Pons (tissue), 1 donor: ENCODE data around the gene KLRC4.
"Not testable (repeated sequence)": the region's sequence is repeated elsewhere in the genome, so short reads cannot be mapped to it uniquely, and the experiment has no call there.

Experiments used
- DNase-seq: peaks from one replicate; pipeline ENCODE4 v3.0.0-alpha.2; 2016; ENCODE audit warnings: low spot score

Gene KLRC4

DNA sequence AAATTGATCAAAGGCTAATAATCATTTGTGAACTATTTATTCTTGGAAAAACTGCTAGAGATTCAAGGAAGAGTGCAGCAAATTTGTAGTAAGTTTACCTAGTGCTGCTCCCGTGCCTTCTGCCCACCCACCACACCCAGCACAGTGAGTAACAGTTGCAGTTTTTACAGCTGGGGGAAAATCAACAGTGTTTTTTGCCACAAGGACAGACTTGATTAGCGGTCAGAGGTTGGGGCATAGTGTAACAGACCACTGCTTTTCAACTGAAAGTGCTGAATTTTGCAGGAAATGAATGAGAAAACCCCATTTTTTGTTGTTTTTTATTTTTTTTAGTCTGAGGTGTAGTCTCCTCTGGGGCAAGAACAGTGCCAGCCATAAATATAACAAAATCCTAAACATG lies 12.3 kb downstream of the KLRC4 start:
- DNase-seq, result no peak

DNA sequence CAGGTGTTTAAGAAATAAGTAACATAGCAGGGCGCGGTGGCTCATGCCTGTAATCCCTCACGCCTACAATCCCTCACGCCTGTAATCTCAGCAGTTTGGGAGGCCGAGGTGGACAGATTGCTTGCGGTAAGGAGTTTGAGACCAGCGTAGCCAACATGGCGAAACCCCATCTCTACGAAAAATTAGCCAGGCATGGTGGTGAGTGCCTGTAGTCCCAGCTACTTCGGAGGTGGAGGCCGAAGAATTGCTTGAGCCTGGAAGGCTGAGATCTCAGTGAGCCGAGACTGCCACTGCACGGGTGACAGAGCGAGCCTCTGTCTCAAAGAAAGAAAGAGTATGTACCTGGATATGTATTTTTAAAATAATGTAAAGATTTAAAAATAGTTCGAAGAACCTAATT lies 13.4 kb downstream of the KLRC4 start:
- not testable (repeated sequence) for DNase-seq

DNA sequence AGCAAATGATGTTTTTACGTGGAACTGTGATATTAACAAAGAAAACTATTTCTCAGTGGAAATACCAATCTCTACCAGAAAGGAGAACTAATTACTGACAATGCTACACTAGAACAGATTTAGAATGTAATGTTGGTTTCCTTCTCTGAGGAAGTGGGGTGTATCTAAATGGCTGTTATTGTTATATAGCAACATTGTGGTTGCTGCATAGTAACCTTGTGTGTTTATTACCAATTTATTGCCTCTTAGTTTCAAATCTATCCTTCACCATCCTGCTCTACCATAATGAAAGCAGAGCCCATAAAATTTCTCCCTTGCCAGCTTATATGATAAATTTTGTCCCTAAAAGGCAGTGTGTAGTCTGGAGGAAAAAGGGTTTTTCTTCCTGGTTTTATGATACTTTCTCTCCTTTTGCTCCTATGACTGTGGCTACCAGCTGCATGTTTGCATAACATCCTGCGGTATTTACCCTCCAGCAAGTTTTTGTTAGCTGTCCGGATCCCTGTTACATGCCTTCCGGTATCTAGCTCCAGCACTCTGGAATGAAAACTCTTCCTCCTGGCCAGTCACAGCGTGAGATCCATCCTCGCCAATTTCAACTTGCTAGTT lies 14.1 kb downstream of the KLRC4 start:
- peak; percentile 24 for DNase-seq

DNA sequence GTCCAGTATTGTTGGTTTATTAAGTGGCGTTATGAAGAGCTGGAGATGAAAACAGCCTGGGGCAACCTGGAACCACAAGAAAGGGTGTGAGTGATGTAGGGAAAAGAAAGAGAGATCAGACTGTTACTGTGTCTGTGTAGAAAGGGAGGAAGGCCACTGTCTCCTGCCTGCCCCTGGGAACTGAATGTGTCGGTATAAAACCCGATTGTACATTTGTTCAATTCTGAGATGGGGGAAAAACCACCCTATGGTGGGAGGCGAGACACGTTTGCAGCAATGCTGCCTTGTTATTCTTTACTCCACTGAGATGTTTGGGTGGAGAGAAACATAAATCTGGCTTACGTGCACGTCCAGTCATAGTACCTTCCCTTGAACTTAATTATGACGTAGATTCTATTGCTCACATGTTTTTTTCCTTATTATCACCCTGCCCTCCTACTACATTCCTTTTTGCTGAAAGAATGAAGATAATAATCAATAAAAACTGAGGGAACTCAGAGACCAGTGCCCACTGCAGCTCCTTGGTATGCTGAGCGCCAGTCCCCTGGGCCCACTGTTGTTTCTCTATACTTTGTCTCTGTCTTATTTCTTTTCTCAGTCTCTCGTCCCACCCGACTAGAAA lies 14.9 kb downstream of the KLRC4 start:
- DNase-seq, result not testable (repeated sequence)

DNA sequence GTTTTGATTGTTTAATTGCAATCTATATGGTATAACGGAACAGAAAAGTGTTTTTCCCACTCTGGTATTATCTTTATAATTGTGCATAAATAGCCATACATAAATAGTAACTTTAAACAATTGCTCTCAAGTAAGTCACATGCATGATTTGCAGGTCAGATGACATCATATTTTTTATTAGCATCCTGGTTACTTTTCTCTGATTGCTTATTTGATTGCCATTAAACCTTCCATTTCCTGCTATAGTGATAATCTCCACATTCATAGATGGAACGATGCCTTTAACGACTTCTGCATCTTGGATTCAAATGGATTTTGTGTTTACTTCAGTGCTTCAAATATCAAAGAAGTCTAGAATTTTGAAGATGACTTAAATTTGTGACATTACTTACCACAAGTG lies 16.3 kb downstream of the KLRC4 start:
- no peak for DNase-seq

DNA sequence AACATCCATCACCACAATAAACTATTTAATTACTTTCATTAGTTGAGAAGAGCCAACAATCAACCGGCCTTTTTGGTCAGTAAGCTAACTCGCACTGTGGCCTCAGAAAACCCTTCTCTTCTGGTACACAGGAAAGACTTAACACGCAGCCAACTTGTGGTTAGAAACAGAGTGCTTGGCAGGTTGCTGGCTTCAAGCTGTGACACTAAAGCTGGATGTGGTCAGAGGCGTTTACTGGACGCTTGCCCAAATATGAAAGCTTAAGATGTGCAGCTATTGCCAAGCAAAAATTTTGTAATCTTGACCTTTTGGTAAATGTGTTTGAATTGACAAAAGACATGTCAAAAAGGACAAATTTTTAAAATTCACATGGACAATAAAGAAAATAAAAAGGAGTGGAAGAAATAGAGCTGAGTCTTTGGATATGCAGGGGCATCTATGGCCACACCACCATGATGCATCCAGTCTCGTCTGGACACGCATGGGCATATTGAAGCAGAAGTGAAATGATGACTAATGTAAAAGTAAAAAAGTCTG lies 17.1 kb downstream of the KLRC4 start:
- peak; percentile 61 for DNase-seq

DNA sequence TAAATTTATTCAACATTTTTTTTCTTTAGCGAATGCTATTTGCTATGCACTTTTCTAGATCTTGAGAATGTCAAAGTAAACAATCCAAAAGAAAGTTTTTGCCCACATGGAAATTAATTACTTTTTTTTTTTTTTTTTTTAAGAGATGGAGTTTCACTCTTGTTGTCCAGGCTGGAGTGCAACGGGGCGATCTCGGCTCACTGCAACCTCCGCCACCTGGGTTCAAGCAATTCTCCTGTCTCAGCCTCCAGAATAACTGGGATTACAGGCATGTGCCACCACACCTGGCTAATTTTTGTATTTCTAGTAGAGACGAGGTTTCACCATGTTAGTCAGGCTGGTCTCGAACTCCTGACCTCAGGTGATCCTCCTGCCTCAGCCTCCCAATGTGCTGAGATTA lies 18.6 kb downstream of the KLRC4 start:
- DNase-seq, result not testable (repeated sequence)

DNA sequence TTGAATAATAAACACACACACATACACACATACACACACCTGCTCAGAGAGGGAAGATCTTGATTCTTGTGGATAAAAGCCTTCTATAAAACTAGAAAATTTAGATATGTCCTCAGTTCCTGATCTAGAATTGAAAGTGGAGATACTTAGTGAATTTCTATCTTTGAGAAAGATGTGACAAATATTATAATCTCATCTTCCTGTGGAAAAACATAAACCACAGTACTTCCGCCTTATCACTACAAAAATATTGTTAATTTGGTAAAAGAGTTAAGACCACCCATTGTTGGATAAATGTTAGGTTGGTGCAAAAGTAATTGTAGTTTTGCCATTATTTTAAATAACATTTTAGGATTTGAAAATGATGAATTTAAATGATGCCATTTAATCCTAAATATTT lies 19.7 kb downstream of the KLRC4 start, which contains the start of gene KLRK1:
Gene KLRK1, minus strand, starts transcription at position 138 of the 400 bp plus-strand sequence. CDS start 1,231 bp downstream, outside the sequence.
- DNase-seq, result no peak

DNA sequence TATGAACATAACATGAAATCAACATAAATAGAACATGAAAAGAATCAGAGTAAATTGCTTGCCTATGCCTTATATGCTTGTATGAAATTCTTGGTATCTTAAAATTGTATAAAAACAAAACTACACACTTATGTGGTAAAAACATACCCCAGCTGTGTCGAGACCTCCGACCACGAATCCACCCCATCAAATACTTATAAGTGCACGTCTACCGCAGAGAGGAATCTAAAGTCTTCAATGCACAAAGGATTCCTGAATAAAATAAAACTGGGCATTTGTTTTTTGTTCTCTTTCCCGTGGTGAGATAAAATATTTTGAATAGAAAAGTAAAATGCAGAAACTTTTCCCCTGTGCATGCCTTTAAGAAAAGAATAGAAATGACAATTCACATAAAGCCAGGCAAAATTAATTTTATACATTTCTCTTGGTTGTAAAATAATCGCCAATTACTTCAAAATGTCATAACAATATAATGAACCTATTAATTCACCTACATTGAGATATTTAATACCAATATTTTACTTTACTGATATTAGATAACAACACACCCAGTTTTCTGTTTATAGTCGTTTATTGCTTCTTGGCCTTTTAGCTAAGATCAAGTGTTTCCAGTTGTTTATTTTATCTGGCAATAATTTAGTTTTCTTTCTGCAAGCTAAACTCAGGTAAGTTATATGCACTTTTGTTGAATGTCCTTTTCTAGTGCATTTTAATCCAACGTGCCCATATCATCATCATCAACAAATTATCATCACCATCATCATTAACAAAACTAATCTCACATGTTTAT lies 20.7 kb downstream of the KLRC4 start:
- no peak for DNase-seq

DNA sequence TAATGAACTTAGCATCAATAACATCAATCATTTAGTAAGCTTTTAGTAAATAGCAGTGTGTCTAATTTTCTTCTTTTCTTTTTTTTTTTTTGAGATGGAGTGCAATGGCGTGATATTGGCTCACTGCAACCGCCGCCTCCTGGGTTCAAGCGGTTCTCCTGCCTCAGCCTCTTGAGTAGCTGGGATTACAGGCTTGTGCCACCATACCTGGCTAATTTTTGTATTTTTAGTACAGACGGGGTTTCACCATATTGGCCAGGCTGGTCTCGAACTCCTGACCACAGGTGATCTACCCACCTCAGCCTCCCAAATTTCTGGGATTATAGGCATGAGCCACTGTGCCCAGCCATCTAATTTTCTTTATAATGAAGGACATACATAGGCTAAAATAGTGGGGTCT lies 22.1 kb downstream of the KLRC4 start:
- DNase-seq, result not testable (repeated sequence)

DNA sequence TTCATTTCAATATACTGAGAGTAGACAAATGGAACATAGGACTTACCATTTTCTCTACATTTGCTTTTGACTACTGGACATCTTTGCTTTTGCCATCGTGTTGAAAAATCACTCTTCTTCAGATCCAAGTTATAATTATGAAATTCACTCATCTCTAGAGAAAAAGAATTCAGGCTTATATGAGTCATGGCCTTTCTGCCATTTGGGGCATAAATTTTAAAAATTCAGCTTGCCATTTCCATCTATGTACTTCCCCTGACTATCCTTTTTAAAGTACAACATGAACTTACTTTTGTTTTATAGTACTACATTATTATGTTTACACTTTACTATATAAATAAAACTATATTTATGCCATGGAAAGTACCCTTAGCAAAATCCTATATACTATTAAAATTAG lies 22.7 kb downstream of the KLRC4 start:
- DNase-seq, result no peak

DNA sequence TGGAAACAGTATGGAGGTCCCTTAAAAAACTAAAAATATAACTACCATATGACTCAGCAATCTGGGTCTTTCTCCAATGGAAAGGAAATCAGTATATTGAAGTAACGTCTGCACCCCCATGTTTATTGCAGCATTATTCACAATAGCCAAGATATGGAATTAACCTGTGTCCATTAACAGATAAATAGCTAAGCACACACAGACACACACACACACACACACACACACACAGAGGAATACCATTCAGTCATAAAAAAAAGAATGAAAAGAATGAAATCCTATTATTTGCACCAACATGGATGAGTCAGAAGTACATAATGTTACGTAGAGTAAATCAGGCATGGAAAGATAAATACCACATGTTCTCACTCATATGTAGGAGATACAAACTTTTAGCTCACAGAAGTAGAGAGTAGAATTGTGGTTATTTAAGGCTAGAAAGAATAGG lies 24.4 kb downstream of the KLRC4 start:
- DNase-seq, result no peak

DNA sequence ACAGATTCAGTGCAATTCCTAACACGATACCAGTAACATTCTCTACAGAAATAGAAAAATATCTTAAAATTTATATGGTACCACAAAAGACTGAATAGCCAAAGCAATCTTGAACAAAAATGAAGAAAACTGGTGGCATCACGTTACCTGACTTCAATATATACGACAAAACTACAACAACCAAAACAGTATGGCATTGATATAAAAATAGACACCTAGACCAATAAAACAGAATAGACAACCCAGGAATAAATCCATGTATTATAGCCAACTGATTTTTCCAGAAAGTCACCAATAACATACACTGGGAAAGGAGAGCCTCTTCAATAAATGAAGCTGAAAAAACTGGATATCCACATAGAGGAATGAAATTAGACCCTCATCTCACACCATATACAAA lies 25.4 kb downstream of the KLRC4 start:
- DNase-seq, result no peak

DNA sequence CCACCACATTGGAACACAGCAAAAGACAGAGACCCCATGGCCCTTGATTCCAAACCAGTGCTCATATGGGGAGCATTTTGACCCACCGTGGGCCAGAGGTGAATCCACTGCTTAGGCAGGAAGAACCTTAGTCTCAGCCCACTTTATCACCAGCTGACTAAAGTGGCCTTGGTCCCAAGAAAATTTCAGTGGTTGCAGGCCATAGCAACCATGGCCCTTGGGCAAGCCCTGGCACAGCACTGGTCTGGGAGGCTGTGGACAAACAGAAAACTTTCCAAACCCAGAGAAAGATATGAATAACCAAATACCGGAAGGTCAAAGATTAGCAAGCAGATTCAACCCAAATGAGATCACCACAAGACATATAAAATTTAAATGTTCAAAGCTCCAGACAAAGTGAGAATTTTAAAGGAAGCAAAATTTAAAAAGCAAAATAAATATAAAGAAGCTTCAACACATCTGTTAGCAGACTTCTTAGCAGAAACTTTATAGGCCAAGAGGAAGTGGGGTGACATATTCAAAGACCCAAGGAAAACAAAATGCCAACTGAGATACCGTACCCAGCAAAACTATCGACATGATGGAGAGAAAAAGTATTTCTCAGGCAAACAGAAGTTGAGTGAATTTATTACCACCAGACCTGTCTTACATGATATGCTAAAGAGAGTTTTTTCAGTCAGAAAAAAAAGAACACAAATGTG lies 27.5 kb downstream of the KLRC4 start:
- DNase-seq, result no peak

DNA sequence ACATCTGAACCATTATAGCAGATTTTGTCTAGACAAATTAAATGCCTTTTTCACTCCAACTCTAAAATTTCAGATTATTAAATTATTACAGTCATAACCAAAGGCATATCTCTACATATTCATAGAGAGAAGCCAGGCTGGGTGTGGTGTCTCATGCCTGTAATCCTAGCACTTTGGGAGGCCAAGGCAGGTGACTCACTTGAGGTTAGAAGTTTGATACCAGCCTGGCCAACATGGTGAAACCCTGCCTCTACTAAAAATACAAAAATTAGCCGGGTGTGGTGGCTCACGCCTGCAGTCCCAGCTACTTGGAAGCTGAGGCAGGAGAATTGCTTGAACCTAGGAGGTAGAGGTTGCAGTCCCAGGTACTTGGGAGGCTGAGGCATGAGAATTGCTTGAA lies 30.8 kb downstream of the KLRC4 start:
- not testable (repeated sequence) for DNase-seq

DNA sequence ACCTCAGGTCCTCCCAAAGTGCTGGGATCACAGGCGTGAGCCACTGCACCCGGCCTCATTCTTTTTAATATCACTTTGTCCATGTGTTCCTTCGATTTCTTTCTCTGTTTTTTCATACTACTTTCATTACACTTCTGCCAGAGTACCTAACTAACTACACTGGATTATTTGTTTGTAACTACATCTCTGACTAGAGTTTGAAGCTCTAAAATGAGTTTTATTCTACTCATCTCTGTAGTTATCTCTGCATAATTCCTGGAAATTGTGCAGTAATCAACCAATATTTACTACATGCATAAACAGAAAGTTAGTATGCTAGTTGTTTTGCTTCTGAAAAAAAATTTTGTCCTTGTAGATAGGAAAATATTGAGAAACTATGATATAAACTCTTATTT lies 34.9 kb downstream of the KLRC4 start:
- DNase-seq, result no peak

DNA sequence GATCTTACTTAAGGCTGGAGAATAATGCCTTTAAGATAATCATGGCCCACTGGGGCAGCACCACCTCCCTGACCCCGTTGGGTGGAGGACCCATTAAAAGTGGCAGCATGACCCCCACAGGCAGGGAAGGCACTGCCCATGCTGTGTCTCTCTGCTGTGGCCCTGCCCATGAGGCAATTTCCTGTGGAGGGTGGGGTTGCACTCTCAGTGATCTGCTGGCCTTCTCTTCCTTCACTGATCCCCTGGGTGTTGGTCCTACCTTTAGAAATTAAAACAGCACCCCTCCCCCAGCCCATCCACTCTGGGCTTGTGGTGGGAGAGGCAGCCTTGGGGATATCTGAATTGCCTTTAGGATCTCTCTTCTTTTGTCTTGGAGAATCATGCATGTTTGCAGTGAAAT lies 37.0 kb downstream of the KLRC4 start:
- DNase-seq, result no peak

DNA sequence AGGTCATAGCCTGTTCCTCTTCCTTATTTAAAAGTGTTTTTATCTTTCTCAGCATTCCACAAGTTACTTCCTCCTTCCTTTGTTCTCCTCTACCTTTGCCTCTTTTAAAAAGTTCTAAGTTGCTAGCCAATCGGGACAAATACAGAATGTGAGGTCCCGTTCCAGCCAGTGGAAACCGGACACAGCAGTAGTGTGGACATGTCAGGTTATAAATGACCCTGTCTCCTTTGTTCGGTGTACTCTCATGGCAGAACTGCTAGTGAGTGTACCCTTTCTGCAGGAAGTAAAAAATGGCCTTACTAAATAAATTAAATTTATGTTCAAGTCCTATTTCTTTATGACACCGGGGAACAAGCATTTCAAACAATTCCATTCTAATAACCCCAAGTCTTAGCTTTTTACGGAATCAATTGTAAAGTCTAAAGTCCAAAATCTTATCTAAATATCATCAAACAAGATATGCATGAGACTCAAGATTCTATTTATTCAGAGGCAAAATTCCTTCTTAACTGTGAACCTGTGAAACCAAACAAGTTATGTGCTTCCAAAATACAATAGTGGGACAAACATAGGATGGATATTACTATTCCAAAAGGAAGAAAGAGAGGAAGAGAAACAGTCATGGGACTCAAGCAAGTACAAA lies 37.5 kb downstream of the KLRC4 start:
- peak; percentile 15 for DNase-seq

DNA sequence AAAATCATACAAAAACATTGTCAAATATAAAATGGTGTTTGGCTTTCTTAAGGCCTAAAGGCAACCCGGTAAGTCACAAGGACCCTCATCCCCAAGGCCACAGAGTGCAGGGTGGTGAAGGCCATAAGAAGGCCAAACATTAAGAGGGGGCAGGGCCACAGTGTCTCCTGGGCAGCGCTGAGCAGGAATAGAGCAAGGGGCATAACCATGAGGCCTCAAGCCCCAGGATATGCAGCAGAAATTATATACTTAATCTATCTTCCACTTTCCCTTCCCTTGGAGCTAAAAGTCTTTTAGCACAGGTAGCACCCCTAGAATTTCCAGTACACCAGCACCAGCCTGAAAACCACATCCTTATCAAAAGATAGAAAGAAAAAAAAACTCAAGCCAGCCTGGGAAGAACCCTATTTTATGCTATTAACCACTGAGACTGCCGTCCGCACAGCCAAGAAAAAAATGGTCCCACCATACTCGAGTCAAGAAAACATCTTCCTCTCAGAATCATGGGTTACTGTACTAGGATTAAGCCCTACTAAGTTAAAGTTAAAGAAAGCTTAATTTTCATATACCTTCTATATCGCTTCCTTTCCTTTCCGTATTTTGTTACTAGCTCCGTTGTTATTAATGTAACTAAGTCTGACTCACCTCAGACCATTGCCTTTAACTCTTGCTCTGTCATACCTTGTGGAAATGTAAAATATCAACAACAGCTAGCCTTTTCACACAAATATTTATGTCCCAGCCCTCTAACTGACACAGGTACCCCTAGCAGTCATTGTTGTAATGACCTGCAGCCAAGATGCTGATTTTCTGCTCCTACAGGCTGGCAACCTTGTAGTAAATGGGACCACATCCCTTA lies 39.8 kb downstream of the KLRC4 start:
- DNase-seq, result peak; percentile 7
